ENCODE data around the gene RRAS2. TPM values are rescaled to one million over a fixed set of nuclear protein-coding genes. Genes with fewer than 3 reads are reported as not detected.
A peak's percentile ranks its signal among the peaks of the same experiment; 100 is the strongest.

The RRAS2 gene
- total and polyA plus RNA-seq, 2 donors (not counting 3 experiments of a cell fraction or from before 2014, with no cell fraction given): 30.1 to 80.5 TPM

DNA sequence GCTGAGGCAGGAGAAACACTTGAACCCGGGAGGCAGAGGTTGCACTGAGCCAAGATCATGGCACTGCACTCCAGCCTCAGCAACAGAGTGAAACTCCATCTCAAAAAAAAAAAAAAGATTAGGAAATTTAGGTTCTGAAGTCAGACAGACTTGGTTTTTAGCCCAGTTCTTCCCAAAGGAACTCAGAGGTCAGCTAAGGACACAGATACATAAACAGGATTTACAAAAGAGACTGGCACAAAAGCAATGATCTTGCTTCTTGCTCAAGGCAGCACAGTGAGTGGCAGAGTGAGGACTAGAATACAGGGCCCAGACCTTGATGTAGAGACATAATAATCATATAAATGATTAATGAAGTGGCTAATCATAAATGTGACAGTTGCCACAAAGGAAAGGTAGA is 25.4 kb upstream of the RRAS2 start:
- no peaks in the 10 kb centered on the region for H3K79me2 ChIP-seq (ENCODE audit: control insufficient read depth, insufficient read depth, low read length)
- ChIA-PET POLR2A (no interaction called here), CTCF (interaction anchor here (1.2 to 1.9 kb wide), 2 partner anchors 22 to 83 kb away, joined by 3 to 10 read pairs; no protein-coding TSS in a partner anchor)
- H3K9me3 ChIP-seq (replicated peaks; ENCODE audit: control insufficient read depth, insufficient read depth, low read length): no peaks in the 10 kb centered on the region
- peaks cover 8% of the 10 kb centered on the region for H3K4me1 ChIP-seq (ENCODE audit: control insufficient read depth, extremely low read depth, insufficient read depth, low read length)
- H3K36me3 ChIP-seq (ENCODE audit: control insufficient read depth in 2 of 2, extremely low read depth in 1 of 2, insufficient read depth in 2 of 2, low read length in 2 of 2): no peaks in the 10 kb centered on the region
- no peak overlapping the region for H3K27ac ChIP-seq (ENCODE audit: insufficient read depth, low read depth, low read length)
- BruUV-seq (replicated peaks): no TSS peak
- H3K4me3 ChIP-seq (replicated peaks in 1 of 3; ENCODE audit: insufficient read depth in 1 of 3, low read depth in 1 of 3, low read length in 3 of 3): no peak overlapping the region
- no peaks in the 10 kb centered on the region for H3K27me3 ChIP-seq (ENCODE audit: control insufficient read depth in 2 of 2, insufficient read depth in 2 of 2, low read length in 2 of 2)
- dilution Hi-C loops (cut with MboI; ENCODE audit: extremely low pct_ligation_motif_present, low sequenced_read_pairs) (no loop called here), intact Hi-C loops (cut with micrococcal nuclease) (no loop called here)
- no peak overlapping the region for H3K4me2 ChIP-seq (ENCODE audit: insufficient read depth, low read length)
- no peak overlapping the region for H2AFZ ChIP-seq (ENCODE audit: low read depth, low read length)
- H4K20me1 ChIP-seq (replicated peaks; ENCODE audit: control insufficient read depth, extremely low read depth, insufficient read depth, low read length): no peaks in the 10 kb centered on the region
- DNase-seq (ENCODE audit: low read depth, low spot score): peak; percentile 13
- H3K9me1 ChIP-seq (replicated peaks; ENCODE audit: control insufficient read depth, extremely low read depth, insufficient read depth, low read length): no peaks in the 10 kb centered on the region
- TF ChIP-seq MYC (IDR thresholded peaks at IDR 0.05; ENCODE audit: low read depth, low read length): no peak
- TF ChIP-seq EZH2 (IDR thresholded peaks at IDR 0.05; ENCODE audit: borderline replicate concordance, low read depth, low read length, severe bottlenecking): no peak
- TF ChIP-seq, protein P1, sequence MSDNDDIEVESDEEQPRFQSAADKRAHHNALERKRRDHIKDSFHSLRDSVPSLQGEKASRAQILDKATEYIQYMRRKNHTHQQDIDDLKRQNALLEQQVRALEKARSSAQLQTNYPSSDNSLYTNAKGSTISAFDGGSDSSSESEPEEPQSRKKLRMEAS (IDR thresholded peaks at IDR 0.05; ENCODE audit: insufficient read depth, insufficient read length): no peak
- no peak for TF ChIP-seq POLR2A (IDR thresholded peaks at IDR 0.05; ENCODE audit: low read depth, low read length)
- FAIRE-seq: no peak
- H3K9ac ChIP-seq (replicated peaks; ENCODE audit: extremely low read depth, insufficient read depth, low read length): no peak overlapping the region

DNA sequence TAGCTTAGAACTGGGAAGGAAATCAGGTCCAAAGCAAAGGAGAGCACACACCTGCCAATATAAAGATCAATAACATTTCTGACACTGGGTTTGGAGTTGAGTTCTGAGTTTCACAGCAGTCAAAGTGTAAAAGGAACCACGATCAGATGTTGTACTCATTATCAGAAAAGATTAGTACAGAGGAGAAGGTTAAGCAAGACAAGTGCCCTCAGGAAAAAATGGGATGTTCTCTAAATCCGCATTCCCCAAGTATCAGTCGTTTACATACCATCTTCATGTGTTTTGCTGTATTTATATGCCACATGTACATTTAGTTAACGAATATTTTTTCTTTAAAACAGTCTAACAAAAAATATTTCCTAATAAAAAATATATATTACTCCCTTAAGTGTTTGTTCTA is 23.0 kb upstream of the RRAS2 start:
- ChIA-PET CTCF (interaction anchor here (1.6 to 2.0 kb wide), 3 partner anchors 73 to 81 kb away, joined by 8 to 18 read pairs (median 12); no protein-coding TSS in a partner anchor), POLR2A (no interaction called here)
- H3K9me1 ChIP-seq (replicated peaks; ENCODE audit: control insufficient read depth, extremely low read depth, insufficient read depth, low read length): no peaks in the 10 kb centered on the region
- H3K4me3 ChIP-seq (replicated peaks in 1 of 3; ENCODE audit: insufficient read depth in 1 of 3, low read depth in 1 of 3, low read length in 3 of 3): no peak overlapping the region
- no peak overlapping the region for H3K9ac ChIP-seq (replicated peaks; ENCODE audit: extremely low read depth, insufficient read depth, low read length)
- TF ChIP-seq POLR2A (IDR thresholded peaks at IDR 0.05; ENCODE audit: low read depth, low read length) (no peak), POLR2AphosphoS5 (IDR thresholded peaks at IDR 0.05; ENCODE audit: insufficient read depth, low read depth, low read length) (no peak), MYC (IDR thresholded peaks at IDR 0.05; ENCODE audit: low read depth, low read length) (no peak), EZH2 (IDR thresholded peaks at IDR 0.05; ENCODE audit: borderline replicate concordance, low read depth, low read length, severe bottlenecking) (no peak), FOS (IDR thresholded peaks at IDR 0.05; ENCODE audit: borderline replicate concordance, insufficient read depth, low read length) (no peak), JUN (IDR thresholded peaks at IDR 0.05; ENCODE audit: borderline replicate concordance, insufficient read depth, insufficient read length, low read depth) (no peak), GATA2 (IDR thresholded peaks at IDR 0.05; ENCODE audit: insufficient read depth, insufficient read length, low read depth, low read length) (no peak)
- TF ChIP-seq, protein P1 (IDR thresholded peaks at IDR 0.05; ENCODE audit: insufficient read depth, insufficient read length): no peak
- TF ChIP-seq, protein P2, sequence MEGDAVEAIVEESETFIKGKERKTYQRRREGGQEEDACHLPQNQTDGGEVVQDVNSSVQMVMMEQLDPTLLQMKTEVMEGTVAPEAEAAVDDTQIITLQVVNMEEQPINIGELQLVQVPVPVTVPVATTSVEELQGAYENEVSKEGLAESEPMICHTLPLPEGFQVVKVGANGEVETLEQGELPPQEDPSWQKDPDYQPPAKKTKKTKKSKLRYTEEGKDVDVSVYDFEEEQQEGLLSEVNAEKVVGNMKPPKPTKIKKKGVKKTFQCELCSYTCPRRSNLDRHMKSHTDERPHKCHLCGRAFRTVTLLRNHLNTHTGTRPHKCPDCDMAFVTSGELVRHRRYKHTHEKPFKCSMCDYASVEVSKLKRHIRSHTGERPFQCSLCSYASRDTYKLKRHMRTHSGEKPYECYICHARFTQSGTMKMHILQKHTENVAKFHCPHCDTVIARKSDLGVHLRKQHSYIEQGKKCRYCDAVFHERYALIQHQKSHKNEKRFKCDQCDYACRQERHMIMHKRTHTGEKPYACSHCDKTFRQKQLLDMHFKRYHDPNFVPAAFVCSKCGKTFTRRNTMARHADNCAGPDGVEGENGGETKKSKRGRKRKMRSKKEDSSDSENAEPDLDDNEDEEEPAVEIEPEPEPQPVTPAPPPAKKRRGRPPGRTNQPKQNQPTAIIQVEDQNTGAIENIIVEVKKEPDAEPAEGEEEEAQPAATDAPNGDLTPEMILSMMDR (IDR thresholded peaks at IDR 0.05; ENCODE audit: extremely low read depth in 1 of 2, insufficient read depth in 1 of 2, low read depth in 1 of 2, low read length in 2 of 2): no peak
- H4K20me1 ChIP-seq (replicated peaks; ENCODE audit: control insufficient read depth, extremely low read depth, insufficient read depth, low read length): no peaks in the 10 kb centered on the region
- peaks cover 10% of the 10 kb centered on the region for H3K4me1 ChIP-seq (ENCODE audit: control insufficient read depth, extremely low read depth, insufficient read depth, low read length)
- intact Hi-C loops (cut with micrococcal nuclease): loop anchor here (2.0 kb wide), 2 partner anchors 41 to 73 kb away; no protein-coding TSS in a partner anchor
- DNase-seq (ENCODE audit: low read depth, low spot score) (no peak), FAIRE-seq (peak; percentile 35)
- no peaks in the 10 kb centered on the region for H3K79me2 ChIP-seq (ENCODE audit: control insufficient read depth, insufficient read depth, low read length)
- H3K4me2 ChIP-seq (ENCODE audit: insufficient read depth, low read length): peak overlapping the region; percentile 84
- H3K27ac ChIP-seq (ENCODE audit: insufficient read depth, low read depth, low read length): no peak overlapping the region
- H3K27me3 ChIP-seq (ENCODE audit: control insufficient read depth in 2 of 2, insufficient read depth in 2 of 2, low read length in 2 of 2): no peaks in the 10 kb centered on the region
- BruUV-seq (replicated peaks): no TSS peak
- dilution Hi-C loops (cut with MboI; ENCODE audit: extremely low pct_ligation_motif_present, low sequenced_read_pairs): no loop called here
- no peaks in the 10 kb centered on the region for H3K36me3 ChIP-seq (ENCODE audit: control insufficient read depth in 2 of 2, extremely low read depth in 1 of 2, insufficient read depth in 2 of 2, low read length in 2 of 2)
- no peaks in the 10 kb centered on the region for H3K9me3 ChIP-seq (replicated peaks; ENCODE audit: control insufficient read depth, insufficient read depth, low read length)
- peak overlapping the region; percentile 98 for H2AFZ ChIP-seq (ENCODE audit: low read depth, low read length)

Measured in endothelial cell of umbilical vein (primary cell).